GM15510 (cell line): Measurements from ENCODE around the gene GEMIN7.
A peak's percentile ranks its signal among the peaks of the same experiment; 100 is the strongest.

Source experiments
- POLR2A ChIP-seq: IDR thresholded peaks from 3 replicates; pipeline ENCODE4 v1.6.1; 2011; ENCODE audit warnings: borderline replicate concordance; ENCODE audit not compliant: insufficient read length; ENCODE audit errors: extremely low read depth

The GEMIN7 gene

GRCh38 chr19:45071969-45072790, 6.9 kb upstream of the GEMIN7 start:
- no peak for TF ChIP-seq POLR2A

- no peak for TF ChIP-seq POLR2A
Measured at GRCh38 chr19:45074744-45075300, 4.2 kb upstream of the GEMIN7 start.

DNA sequence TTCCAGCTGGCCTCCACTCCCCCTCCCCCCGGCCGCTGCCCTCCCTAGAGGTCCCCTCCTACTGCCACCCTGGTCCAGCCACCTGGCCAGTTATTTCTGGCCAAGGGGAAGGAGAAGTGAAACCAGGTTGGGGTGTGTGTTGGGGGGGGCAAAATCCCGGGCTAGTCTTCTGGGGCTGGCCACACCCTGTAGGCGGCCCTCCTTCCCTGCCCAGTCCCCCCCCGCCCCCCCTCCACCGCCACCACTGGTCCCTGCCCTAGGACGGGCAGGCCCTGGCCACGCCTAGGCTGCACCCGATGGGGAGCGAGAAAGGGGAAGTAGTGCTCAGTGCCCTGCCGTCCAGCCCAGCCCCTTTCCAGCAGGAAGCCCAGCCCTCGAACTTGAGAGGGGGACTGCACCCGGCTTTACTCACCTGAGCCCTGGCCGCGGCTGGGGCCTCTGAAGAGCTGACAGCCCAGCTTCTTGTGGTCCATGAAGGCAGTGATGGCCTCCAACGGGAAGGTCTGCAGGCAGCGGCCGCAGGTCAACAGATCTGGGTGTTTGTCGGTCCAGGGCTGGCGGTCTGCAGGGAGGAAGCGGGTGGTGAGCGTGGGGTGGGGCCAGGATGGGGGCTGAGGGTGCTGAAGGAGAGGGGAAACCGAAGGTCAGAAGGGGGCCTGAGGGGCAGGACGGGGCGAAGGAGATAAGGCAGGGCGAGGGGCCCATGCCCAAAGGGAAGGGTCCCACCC, 3.6 kb upstream of the GEMIN7 start:
- peak; percentile 65 for TF ChIP-seq POLR2A

GRCh38 chr19:45076029-45076850, 2.8 kb upstream of the GEMIN7 start, which contains the start of gene ZNF296:
ZNF296 (minus strand) TSS chr19:45076478; CDS start chr19:45076373, 105 bp downstream.
- peak; percentile 97 for TF ChIP-seq POLR2A

DNA sequence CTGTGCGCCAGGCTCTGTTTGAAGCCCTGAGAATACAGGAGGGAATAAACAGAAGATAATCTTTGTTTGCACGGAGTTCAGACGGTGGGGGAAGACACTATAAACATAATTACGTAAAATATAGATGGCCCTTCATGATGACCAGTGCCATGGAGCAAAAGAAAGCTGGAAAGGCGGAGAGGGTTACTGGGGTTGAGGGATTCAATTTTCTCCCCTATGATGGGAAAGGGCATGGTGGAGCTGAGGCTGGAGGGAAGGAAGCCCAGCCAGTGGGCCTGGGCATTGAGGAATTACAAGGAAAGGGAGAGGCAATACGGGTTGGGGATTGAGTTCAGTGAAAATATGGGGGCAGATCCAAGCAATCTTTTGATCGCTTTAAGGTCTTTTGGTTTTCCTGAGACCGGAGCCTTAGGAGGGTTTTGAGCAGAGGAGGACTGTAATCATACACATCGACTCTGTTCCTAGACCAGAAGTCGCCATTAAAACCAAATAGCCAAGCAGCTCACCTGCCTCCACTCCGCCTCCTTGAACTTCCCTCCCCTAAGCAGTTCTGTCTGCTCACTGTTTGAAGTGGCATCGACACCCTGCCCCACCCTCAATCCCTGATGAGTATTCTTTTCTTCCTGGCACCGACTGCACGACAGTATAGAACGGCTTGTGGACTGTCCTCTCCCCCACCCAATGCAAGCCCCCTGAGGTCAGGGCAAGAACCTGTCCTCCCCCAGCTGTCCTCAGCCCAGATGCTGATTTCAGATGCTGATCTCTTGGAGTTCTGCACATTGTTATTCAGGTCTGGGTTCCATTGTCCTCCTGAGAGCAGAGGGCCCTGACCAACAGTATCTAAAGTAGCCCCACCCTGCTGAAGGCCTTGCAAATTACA, 2.0 kb upstream of the GEMIN7 start:
- TF ChIP-seq POLR2A, result no peak

- no peak for TF ChIP-seq POLR2A
Measured at GRCh38 chr19:45078390-45079062, 534 bp upstream of the GEMIN7 start.

GRCh38 chr19:45079911-45080370, 881 bp downstream of the GEMIN7 start:
- no peak for TF ChIP-seq POLR2A

DNA sequence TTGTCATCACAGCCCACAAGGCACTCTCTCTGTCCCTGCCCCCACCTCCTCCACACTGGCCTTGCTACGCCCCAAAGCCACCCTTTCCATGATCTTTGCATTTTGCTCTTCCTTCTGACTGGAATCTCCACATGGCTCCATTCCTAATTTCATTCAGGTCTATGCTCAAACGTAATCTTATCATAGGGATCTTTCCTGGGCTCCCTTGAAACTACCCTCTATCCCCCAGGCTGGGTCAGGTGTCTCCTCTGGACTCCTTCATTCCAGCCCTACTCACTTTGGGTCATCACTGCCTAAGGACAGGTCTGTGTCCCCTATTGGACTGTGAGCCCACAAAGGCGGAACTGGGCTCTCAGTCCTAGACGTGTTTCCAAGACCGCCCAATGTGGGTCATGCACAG, 3.1 kb downstream of the GEMIN7 start:
- no peak for TF ChIP-seq POLR2A

DNA sequence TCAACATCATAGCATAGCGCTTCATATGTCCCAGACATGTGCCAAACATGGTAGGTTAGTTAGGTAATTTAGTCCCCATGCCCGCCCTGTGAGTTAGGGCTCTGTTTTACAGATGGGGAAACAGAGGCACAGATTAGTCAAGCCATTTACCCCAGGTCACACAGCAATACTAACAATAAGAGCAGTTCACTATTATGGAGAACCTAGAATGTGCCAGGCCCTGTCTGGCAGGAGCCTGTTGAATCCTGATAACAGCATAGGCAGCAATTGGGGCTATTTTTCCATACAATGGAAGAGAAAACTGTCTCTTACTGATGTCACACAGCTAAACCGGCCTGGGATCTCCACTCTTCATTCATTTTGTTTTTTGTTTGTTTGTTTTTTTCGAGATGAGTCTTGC, 7.4 kb downstream of the GEMIN7 start:
- TF ChIP-seq POLR2A, result no peak

GRCh38 chr19:45087531-45087930, 8.5 kb downstream of the GEMIN7 start:
- no peak for TF ChIP-seq POLR2A

DNA sequence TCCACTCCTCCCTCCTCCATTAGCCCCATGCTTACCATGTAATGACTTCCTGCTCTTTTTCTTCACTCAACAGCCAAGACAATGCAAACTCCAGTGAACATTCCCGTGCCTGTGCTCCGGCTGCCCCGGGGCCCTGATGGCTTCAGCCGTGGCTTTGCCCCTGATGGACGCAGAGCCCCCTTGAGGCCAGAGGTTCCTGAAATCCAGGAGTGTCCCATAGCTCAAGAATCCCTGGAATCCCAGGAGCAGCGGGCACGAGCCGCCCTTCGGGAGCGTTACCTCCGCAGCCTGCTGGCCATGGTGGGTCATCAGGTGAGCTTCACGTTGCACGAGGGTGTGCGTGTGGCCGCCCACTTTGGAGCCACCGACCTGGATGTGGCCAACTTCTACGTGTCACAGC, 11.0 kb downstream of the GEMIN7 start:
- no peak for TF ChIP-seq POLR2A

DNA sequence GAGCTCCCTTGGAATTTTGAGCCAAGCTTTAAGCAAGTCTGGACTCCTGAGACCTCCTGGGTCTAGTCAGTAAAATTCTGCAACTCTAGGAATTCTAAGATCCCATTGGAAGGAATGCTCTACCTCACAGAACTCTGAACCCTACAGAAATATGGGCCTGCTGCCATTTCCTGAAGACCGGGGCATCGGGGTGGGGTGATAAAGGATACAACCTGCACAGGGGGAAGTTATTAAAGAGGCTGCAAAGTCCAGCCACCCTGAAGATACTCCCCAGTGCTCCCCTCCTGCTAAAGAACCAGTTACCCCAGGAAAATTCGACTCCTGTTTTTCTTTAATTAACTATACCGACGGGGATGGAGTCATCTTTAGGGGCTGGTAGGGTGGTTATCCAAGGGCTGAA, 11.5 kb downstream of the GEMIN7 start:
- TF ChIP-seq POLR2A, result no peak
